CD8-positive, alpha-beta memory T cell (primary cell): ENCODE data around the gene FAXDC2. TPM values are rescaled to one million over a fixed set of nuclear protein-coding genes. Genes with fewer than 3 reads are reported as not detected.

Experiments
- CTCF ChIA-PET: fragments of 350-600 bp; sonication (Branson Sonifier 250); formaldehyde crosslinking; loops from one replicate; lab custom pipeline; 2021; ENCODE audit warnings: antibody characterized with exemption; lab: Charles Lee
- POLR2A ChIA-PET: fragments of 350-600 bp; sonication (Branson Sonifier 250); formaldehyde crosslinking; loops from one replicate; lab custom pipeline; 2021; ENCODE audit warnings: antibody characterized with exemption; lab: Charles Lee
- DNase-seq, 5 donors: peaks; one replicate each; pipeline versions ENCODE4 v3.0.0 to v3.0.0-alpha.2; 2020 to 2022; ENCODE audit warnings: mixed read lengths in 1 of 5
- H3K27ac ChIP-seq: one replicate; pipeline ENCODE4 v1.7.0; 2013; ENCODE audit warnings: low read depth, mild to moderate bottlenecking, low read length, moderate library complexity
- H3K27me3 ChIP-seq: 2 replicates; pipeline ENCODE4 v1.7.0; 2013; ENCODE audit warnings: low read length, mild to moderate bottlenecking; ENCODE audit not compliant: insufficient read depth, poor library complexity, severe bottlenecking
- H3K36me3 ChIP-seq: 2 replicates; pipeline ENCODE4 v1.7.0; 2013; ENCODE audit warnings: mild to moderate bottlenecking, low read length, moderate library complexity; ENCODE audit not compliant: insufficient read depth
- H3K4me1 ChIP-seq: 2 replicates; pipeline ENCODE4 v1.7.0; 2013; ENCODE audit warnings: mild to moderate bottlenecking, low read length, moderate library complexity; ENCODE audit not compliant: insufficient read depth
- H3K4me3 ChIP-seq: 2 replicates; pipeline ENCODE4 v1.7.0; 2013; ENCODE audit warnings: mild to moderate bottlenecking, low read length
- H3K9me3 ChIP-seq: 2 replicates; pipeline ENCODE4 v1.7.0; 2013; ENCODE audit warnings: mild to moderate bottlenecking, low read length
- H3K27ac Mint-ChIP-seq, 8 donors: one replicate each; pipeline ENCODE4 v1.8.0; 2020 to 2021; ENCODE audit warnings: mixed read lengths in 8 of 8, mild to moderate bottlenecking in 6 of 8, inconsistent platforms in 3 of 8, moderate library complexity in 3 of 8
- H3K27me3 Mint-ChIP-seq, 2 donors: one replicate each; pipeline ENCODE4 v1.8.0; 2020 to 2021; ENCODE audit warnings: mixed read lengths in 2 of 2, mild to moderate bottlenecking in 1 of 2, moderate library complexity in 1 of 2
- H3K36me3 Mint-ChIP-seq, 3 donors: one replicate each; pipeline ENCODE4 v1.8.0; 2020 to 2021; ENCODE audit warnings: mixed read lengths in 3 of 3, inconsistent platforms in 1 of 3, mild to moderate bottlenecking in 1 of 3
- H3K4me1 Mint-ChIP-seq, 3 donors: one replicate each; pipeline ENCODE4 v1.8.0; 2020 to 2021; ENCODE audit warnings: mixed read lengths in 3 of 3, inconsistent platforms in 1 of 3, mild to moderate bottlenecking in 1 of 3
- H3K4me3 Mint-ChIP-seq, 7 donors: one replicate each; pipeline ENCODE4 v1.8.0; 2020 to 2021; ENCODE audit warnings: mixed read lengths in 7 of 7, mild to moderate bottlenecking in 6 of 7, moderate library complexity in 4 of 7, inconsistent platforms in 2 of 7
- H3K9me3 Mint-ChIP-seq, 5 donors: one replicate each; pipeline ENCODE4 v1.8.0; 2020 to 2022; ENCODE audit warnings: mixed read lengths in 5 of 5, mild to moderate bottlenecking in 3 of 5, moderate library complexity in 2 of 5, inconsistent platforms in 1 of 5
- polyA plus RNA-seq: library from polyadenylated mRNA; unstranded; fragments of 300-500 nt; fragmentation: Illumina TruSeq; gene quantifications from one replicate; pipeline ENCODE4 v1.2.3, GENCODE V29; 2021
- total RNA-seq, 2 experiments: library from RNA; stranded (reverse); gene quantifications; one replicate each; pipeline ENCODE4 v1.2.3, GENCODE V29; 2021

Gene FAXDC2
- total and polyA plus RNA-seq, 3 experiments from 2014 or later = 0.18 to 1.0 TPM; not detected in 1

DNA sequence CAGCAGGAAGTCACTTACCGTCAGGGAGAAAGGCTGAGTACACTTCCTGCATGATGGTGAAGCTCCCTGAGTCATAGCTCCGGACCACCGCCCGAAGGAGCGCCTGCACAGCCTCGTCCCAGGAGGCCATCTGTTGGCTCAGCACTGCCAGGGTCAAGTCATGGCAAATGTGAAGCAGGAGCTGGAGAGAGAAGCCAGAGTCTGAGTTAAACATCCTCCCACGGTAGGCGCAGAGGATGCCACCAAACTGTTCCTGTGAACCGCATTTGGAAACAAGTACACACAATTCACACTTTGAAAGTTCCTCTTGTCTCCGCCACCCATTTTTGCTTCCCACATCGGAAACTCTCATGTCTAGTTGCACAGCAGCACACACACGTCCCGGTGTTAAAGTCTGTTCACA, 42.0 kb upstream of the FAXDC2 start:
- Mint-ChIP-seq H3K9me3 (peaks cover under 1 to 7% (median 1%) of the 10 kb centered on the region in 5 donors), H3K36me3 (peaks cover 34 to 88% (median 34%) of the 10 kb centered on the region in 3 donors), H3K27me3 (no peaks in the 10 kb centered on the region), H3K4me3 (no peak overlapping the region), H3K4me1 (no peaks in the 10 kb centered on the region), H3K27ac (peak overlapping the region in 1 of 8 donors; percentile 23)
- Histone ChIP-seq H3K9me3 (no peaks in the 10 kb centered on the region), H3K27ac (no peak overlapping the region), H3K27me3 (no peaks in the 10 kb centered on the region), H3K4me3 (no peak overlapping the region), H3K36me3 (peaks cover 43% of the 10 kb centered on the region), H3K4me1 (no peaks in the 10 kb centered on the region)
- CTCF ChIA-PET = interaction anchor here (1.4 kb wide), 1 partner anchor 12 kb away, joined by 6 read pairs; no protein-coding TSS in a partner anchor
- DNase-seq = no peak
- POLR2A ChIA-PET = no interaction called here

DNA sequence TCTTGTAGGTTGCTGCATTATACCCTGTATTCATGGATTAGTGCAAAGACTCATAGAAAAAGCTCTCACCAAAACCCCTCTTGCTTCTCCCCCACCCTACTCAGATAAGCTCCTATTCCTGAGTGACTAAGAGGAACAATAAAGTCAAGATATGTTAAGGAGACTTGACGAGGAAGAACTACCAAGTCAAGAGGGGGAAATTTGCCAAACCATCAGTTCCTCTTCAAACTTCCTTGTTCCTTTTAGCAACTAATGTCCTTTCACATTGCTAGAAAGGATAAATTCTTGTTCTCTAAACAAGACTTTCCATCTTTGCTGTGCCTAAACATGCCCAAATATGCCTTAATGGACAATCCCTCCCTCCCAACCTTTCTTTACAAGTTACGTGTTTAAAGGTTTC, 35.0 kb upstream of the FAXDC2 start:
- DNase-seq = no peak
- CTCF ChIA-PET = no interaction called here
- H3K36me3 ChIP-seq = peaks cover 24% of the 10 kb centered on the region

DNA sequence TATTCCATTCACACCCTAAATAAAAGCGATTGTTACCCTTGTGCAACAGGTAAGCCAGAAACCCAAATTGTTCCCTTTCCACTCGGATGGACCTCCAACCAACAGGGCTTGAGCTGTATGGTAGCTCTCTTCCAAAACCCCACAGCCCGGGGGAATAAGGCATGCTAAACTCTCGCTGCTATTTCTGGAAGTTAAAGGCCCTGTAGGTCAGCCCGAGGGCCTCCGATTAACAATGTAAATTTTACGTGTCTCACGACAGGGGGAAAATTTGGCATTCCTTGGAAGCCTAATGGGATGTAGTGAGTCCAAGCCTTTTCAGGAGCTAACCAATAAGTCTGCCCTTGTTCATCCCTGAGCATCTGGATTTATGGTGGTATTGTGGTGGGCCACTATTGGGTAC, 34.0 kb upstream of the FAXDC2 start:
- ChIA-PET POLR2A (no interaction called here), CTCF (no interaction called here)
- peaks cover 21 to 39% (median 35%) of the 10 kb centered on the region in 5 donors for H3K9me3 Mint-ChIP-seq
- peaks cover 0 to 1% of the 10 kb centered on the region in 2 donors for H3K27me3 Mint-ChIP-seq
- Histone ChIP-seq H3K9me3 (peaks cover 21% of the 10 kb centered on the region), H3K36me3 (peaks cover 18% of the 10 kb centered on the region), H3K4me3 (no peak overlapping the region), H3K4me1 (no peaks in the 10 kb centered on the region), H3K27me3 (no peaks in the 10 kb centered on the region), H3K27ac (no peak overlapping the region)
- no peak overlapping the region for H3K27ac Mint-ChIP-seq
- no peak overlapping the region for H3K4me3 Mint-ChIP-seq
- H3K4me1 Mint-ChIP-seq = no peaks in the 10 kb centered on the region
- DNase-seq = no peak
- peaks cover 44 to 82% (median 69%) of the 10 kb centered on the region in 3 donors for H3K36me3 Mint-ChIP-seq

More for the DNA sequence above, 35.0 kb upstream of the FAXDC2 start:
- Histone ChIP-seq H3K4me1 (no peaks in the 10 kb centered on the region), H3K4me3 (no peak overlapping the region), H3K9me3 (peaks cover 21% of the 10 kb centered on the region), H3K27ac (no peak overlapping the region), H3K27me3 (no peaks in the 10 kb centered on the region)
- Mint-ChIP-seq H3K27me3 (peaks cover 0 to 1% of the 10 kb centered on the region in 2 donors), H3K36me3 (peaks cover 44 to 76% (median 67%) of the 10 kb centered on the region in 3 donors), H3K9me3 (peaks cover 17 to 31% (median 29%) of the 10 kb centered on the region in 5 donors), H3K4me3 (no peak overlapping the region), H3K4me1 (no peaks in the 10 kb centered on the region), H3K27ac (no peak overlapping the region)
- POLR2A ChIA-PET = no interaction called here

DNA sequence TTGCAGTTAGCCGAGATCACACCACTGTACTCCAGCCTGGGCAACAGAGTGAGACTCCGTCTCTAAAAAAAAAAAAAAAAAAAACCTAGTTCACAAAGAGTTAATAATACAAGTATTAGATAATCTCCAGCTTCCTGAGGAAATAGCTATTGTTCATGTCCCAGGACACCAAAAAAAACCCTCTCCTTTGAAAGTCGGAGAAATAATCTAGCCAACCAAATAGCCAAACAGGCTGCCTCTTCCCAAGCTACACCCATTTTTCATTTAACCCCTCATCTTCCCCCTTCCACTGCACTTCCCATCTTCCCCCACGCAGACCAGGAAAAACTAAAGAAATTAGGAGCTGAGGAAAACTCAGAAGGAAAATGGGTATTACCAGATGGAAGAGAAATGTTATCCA, 31.6 kb upstream of the FAXDC2 start:
- Histone ChIP-seq H3K4me1 (no peaks in the 10 kb centered on the region), H3K4me3 (no peak overlapping the region), H3K9me3 (peaks cover 21% of the 10 kb centered on the region), H3K27ac (no peak overlapping the region), H3K36me3 (no peaks in the 10 kb centered on the region), H3K27me3 (no peaks in the 10 kb centered on the region)
- Mint-ChIP-seq H3K4me3 (no peak overlapping the region), H3K9me3 (peaks cover 24 to 51% (median 38%) of the 10 kb centered on the region in 5 donors), H3K27ac (peak overlapping the region in 1 of 8 donors; percentile 8), H3K36me3 (peaks cover 40 to 71% (median 61%) of the 10 kb centered on the region in 3 donors), H3K27me3 (peaks cover 0 to 3% of the 10 kb centered on the region in 2 donors), H3K4me1 (no peaks in the 10 kb centered on the region)
- ChIA-PET CTCF (no interaction called here), POLR2A (no interaction called here)
- DNase-seq = no peak

DNA sequence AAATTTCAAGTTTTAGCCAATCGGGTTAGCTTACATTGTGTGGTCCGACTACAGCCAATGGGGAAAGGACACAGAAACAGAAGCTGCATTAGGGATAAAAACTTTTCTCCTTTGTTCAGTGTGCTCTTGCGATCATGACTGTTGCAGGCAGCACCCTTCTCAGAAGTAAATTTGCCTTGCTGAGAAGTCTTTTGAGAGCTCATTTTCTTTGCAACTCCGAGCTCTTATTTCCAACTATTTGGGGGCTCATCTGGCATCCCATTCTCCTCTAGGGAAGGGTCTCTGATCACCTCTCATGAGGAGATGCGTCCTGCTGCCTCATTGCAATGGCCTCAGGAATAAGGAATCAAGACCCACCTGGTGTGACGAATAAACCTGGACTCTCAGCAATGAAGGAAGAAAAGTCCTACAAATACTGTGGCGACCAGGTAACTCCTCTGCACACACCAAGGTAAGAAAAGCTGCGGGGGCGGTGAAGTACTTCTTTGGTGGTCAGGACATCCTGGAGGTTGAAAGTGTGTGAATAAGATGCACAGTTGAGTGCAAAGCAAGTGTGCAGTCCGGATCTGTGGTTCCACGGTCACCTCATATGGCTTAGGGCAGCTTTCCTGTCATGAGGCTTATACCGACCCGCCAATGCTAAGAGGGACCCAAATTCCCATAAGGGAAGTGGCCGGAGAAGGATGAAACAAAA, 28.4 kb upstream of the FAXDC2 start:
- Histone ChIP-seq H3K4me3 (no peak overlapping the region), H3K27me3 (no peaks in the 10 kb centered on the region), H3K9me3 (no peaks in the 10 kb centered on the region), H3K36me3 (peaks cover 22% of the 10 kb centered on the region), H3K4me1 (no peaks in the 10 kb centered on the region), H3K27ac (no peak overlapping the region)
- Mint-ChIP-seq H3K9me3 (peaks cover 14 to 28% (median 17%) of the 10 kb centered on the region in 5 donors), H3K27me3 (peaks cover 0 to 3% of the 10 kb centered on the region in 2 donors), H3K27ac (peak overlapping the region in 3 of 8 donors; percentile 20 to 49 (median 26)), H3K36me3 (peaks cover 48 to 67% (median 62%) of the 10 kb centered on the region in 3 donors), H3K4me1 (no peaks in the 10 kb centered on the region), H3K4me3 (no peak overlapping the region)
- POLR2A ChIA-PET = interaction anchor here (0.5 kb wide), 1 partner anchor 201 kb away, joined by 3 read pairs; no protein-coding TSS in a partner anchor
- CTCF ChIA-PET = no interaction called here
- no peak for DNase-seq

DNA sequence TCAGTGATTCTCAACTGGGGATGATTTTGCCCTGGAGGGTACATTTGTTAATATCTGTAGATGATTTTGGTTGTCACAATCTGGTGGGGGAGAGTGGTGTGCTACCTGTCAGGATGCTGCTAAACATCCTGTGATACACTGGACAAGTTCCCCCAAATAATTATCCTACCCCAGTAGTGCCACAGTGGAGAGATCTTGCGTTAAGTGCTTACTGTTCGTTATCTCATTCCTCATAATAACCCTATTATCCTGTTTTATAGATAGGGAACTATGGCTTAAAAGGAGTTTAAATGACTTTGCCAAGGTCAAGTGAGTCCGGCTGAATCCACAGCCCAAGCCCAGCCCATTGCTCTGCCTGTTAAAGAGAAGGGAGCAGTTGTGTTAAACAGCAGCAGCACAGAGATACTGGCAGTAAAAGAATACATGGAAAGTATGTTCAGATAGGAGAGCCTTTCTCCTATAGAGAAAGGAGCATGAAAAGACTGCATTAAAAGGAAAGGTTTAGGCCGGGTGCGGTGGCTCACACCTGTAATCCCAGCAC, 23.5 kb upstream of the FAXDC2 start:
- Mint-ChIP-seq H3K4me1 (peaks cover 0 to 3% (median under 1%) of the 10 kb centered on the region in 3 donors), H3K27ac (peak overlapping the region in 2 of 8 donors; percentile 10 to 45), H3K27me3 (no peaks in the 10 kb centered on the region), H3K9me3 (peaks cover 1 to 12% (median 5%) of the 10 kb centered on the region in 5 donors), H3K4me3 (no peak overlapping the region), H3K36me3 (peaks cover 39 to 74% (median 45%) of the 10 kb centered on the region in 3 donors)
- ChIA-PET POLR2A (no interaction called here), CTCF (no interaction called here)
- H3K36me3 ChIP-seq = peaks cover 46% of the 10 kb centered on the region
- no peak for DNase-seq
- H3K27ac ChIP-seq = no peak overlapping the region
- H3K4me1 ChIP-seq = no peaks in the 10 kb centered on the region
- no peaks in the 10 kb centered on the region for H3K9me3 ChIP-seq
- H3K27me3 ChIP-seq = no peaks in the 10 kb centered on the region
- no peak overlapping the region for H3K4me3 ChIP-seq

DNA sequence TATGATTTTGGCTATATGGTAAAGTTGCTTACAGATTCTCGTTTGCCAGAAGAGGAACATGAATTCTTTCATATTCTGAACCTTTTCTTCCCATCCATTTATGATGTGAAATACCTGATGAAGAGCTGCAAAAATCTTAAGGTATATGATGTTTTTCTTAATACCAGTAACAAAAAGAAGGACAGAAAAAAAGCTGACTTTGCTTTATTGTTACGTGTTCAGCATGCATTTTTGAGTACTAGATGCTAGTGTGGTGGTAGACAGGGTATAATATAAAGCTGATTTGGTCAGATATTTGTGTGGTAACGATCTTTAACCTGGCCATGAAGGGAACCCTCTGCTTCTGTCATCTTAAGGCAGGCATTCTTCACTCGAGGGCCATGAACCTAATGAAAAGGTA, 21.3 kb upstream of the FAXDC2 start:
- no peaks in the 10 kb centered on the region for H3K27me3 ChIP-seq
- Mint-ChIP-seq H3K4me1 (peaks cover 5 to 14% (median 12%) of the 10 kb centered on the region in 3 donors), H3K27ac (peak overlapping the region in 1 of 8 donors; percentile 42), H3K9me3 (no peaks in the 10 kb centered on the region), H3K27me3 (no peaks in the 10 kb centered on the region), H3K4me3 (no peak overlapping the region), H3K36me3 (peaks cover 29 to 77% (median 42%) of the 10 kb centered on the region in 3 donors)
- DNase-seq = no peak
- H3K36me3 ChIP-seq = peaks cover 51% of the 10 kb centered on the region
- POLR2A ChIA-PET = no interaction called here
- H3K9me3 ChIP-seq = no peaks in the 10 kb centered on the region
- no peaks in the 10 kb centered on the region for H3K4me1 ChIP-seq
- H3K27ac ChIP-seq = no peak overlapping the region
- H3K4me3 ChIP-seq = no peak overlapping the region
- CTCF ChIA-PET = no interaction called here

DNA sequence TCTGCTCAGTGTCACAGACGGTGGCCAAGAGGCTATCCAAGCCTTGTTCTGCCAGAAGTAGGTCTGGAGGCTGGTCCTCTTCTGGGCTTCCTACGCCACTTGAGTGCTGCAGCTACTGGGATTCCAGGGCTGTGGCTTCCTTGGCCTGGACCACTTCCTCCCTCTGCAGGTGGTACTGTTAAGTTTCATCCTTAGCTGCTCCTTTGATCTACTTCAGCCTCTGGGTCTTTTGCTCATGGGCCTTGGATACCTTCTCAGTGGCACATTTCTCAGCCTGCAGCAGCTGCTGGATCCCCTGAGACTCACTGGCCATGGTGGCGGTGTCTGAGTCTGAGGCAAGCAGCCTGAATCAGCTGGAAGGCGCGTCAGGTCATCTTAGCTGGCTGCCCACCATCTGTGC, 18.3 kb upstream of the FAXDC2 start:
- CTCF ChIA-PET = interaction anchor here (1.0 to 1.5 kb wide), 2 partner anchors 23 to 219 kb away, joined by 3 to 9 read pairs; no protein-coding TSS in a partner anchor
- H3K27ac Mint-ChIP-seq = peak overlapping the region in 3 of 8 donors; percentile 17 to 41 (median 32)
- POLR2A ChIA-PET = no interaction called here
- H3K36me3 Mint-ChIP-seq = peaks cover 8 to 76% (median 30%) of the 10 kb centered on the region in 3 donors
- Histone ChIP-seq H3K9me3 (no peaks in the 10 kb centered on the region), H3K4me3 (no peak overlapping the region), H3K27ac (no peak overlapping the region), H3K36me3 (peaks cover 44% of the 10 kb centered on the region), H3K4me1 (no peaks in the 10 kb centered on the region), H3K27me3 (no peaks in the 10 kb centered on the region)
- peaks cover 11 to 29% (median 26%) of the 10 kb centered on the region in 3 donors for H3K4me1 Mint-ChIP-seq
- H3K9me3 Mint-ChIP-seq = no peaks in the 10 kb centered on the region
- no peaks in the 10 kb centered on the region for H3K27me3 Mint-ChIP-seq
- peak overlapping the region in 1 of 7 donors; percentile 26 for H3K4me3 Mint-ChIP-seq
- DNase-seq = peak in 1 of 5 donors; percentile 18
